Measurements from ENCODE around the gene TMLHE. TPM values are rescaled to one million over a fixed set of nuclear protein-coding genes. Genes with fewer than 3 reads are reported as not detected.

The TMLHE gene
- 15.3 and 16.3 TPM in 2 replicates for total RNA-seq

GRCh38 chrX:155612312-155613224 lies at the start of gene TMLHE, which contains the start of gene SPRY3:
TMLHE (minus strand) TSS chrX:155612952; CDS start chrX:155545276, 67,676 bp downstream.
SPRY3 (plus strand) TSS chrX:155612586.

GRCh38 chrX:155458471-155458870 lies 154.3 kb downstream of the TMLHE start, which contains the start of gene F8A3:
F8A3 (minus strand) TSS chrX:155458620; CDS start chrX:155458600, 20 bp downstream.

Other genes with a start within 250 kb of the TMLHE start
- not detected in 2 replicates for gene F8A2, start 230.9 kb downstream of the TMLHE start, total RNA-seq
- 2.7 and 2.8 TPM in 2 replicates for gene F8A3, start 154.3 kb downstream of the TMLHE start, total RNA-seq
- 0.19 and 0.56 TPM in 2 replicates for gene SPRY3, start 366 bp downstream of the TMLHE start, total RNA-seq